Left kidney (tissue), 8 donors: Measurements from ENCODE around the gene CRISP2. TPM values are rescaled to one million over a fixed set of nuclear protein-coding genes. Genes with fewer than 3 reads are reported as not detected.
A peak's percentile ranks its signal among the peaks of the same experiment; 100 is the strongest.
"Not testable (repeated sequence)": the region's sequence is repeated elsewhere in the genome, so short reads cannot be mapped to it uniquely, and the experiment has no call there.

Source experiments
- DNase-seq: peaks from one replicate; pipeline ENCODE4 v3.0.0-alpha.2; 2013
- long read RNA-seq, 8 donors: transcript quantifications; one replicate each; lab custom pipeline, GENCODE V29; 2026
- polyA plus RNA-seq: library from polyadenylated mRNA; unstranded; fragments of 120-200 nt; gene quantifications from one replicate; pipeline ENCODE4 v1.2.1, GENCODE V29; 2013; ENCODE audit not compliant: insufficient read length

The CRISP2 gene
- 0.20 TPM for polyA plus RNA-seq
- long read RNA-seq, donor 1 = 0 reads
- long read RNA-seq, donor 2 = 0 reads
- long read RNA-seq, donor 3 = 0 reads
- long read RNA-seq, donor 4 = 0 reads
- long read RNA-seq, donor 5 = 0 reads
- long read RNA-seq, donor 6 = 0 reads
- long read RNA-seq, donor 7 = 0 reads
- long read RNA-seq, donor 8 = 0 reads

- DNase-seq = peak; percentile 7
Measured at GRCh38 chr6:49713346-49713745, at the start of gene CRISP2. Gene CRISP2, minus strand, starts transcription at chr6:49713543. Its CDS starts 4,347 bp downstream, at chr6:49709196.

- no peak for DNase-seq
Measured at GRCh38 chr6:49744259-49744658, 30.9 kb upstream of the CRISP2 start, which contains the start of gene CRISP3. Gene CRISP3, minus strand, starts transcription at chr6:49744388. Its CDS starts 21 bp downstream, at chr6:49744367.

- DNase-seq = no peak
Measured at GRCh38 chr6:49743429-49743828, 30.1 kb upstream of the CRISP2 start.

GRCh38 chr6:49739423-49739822 lies 26.1 kb upstream of the CRISP2 start:
- no peak for DNase-seq

- DNase-seq = no peak
Measured at GRCh38 chr6:49736017-49736508, 22.7 kb upstream of the CRISP2 start.

GRCh38 chr6:49733680-49734079 lies 20.3 kb upstream of the CRISP2 start:
- DNase-seq = no peak

- DNase-seq = no peak
Measured at GRCh38 chr6:49732781-49733180, 19.4 kb upstream of the CRISP2 start.

- DNase-seq = no peak
Measured at GRCh38 chr6:49730251-49730650, 16.9 kb upstream of the CRISP2 start.

- not testable (repeated sequence) for DNase-seq
Measured at GRCh38 chr6:49723917-49724316, 10.6 kb upstream of the CRISP2 start.

GRCh38 chr6:49721297-49721696 lies 8.0 kb upstream of the CRISP2 start:
- no peak for DNase-seq

- DNase-seq = no peak
Measured at GRCh38 chr6:49720372-49720771, 7.0 kb upstream of the CRISP2 start.

- peak; percentile 10 for DNase-seq
Measured at GRCh38 chr6:49698478-49698877, 14.9 kb downstream of the CRISP2 start.

- no peak for DNase-seq
Measured at GRCh38 chr6:49693512-49693911, 19.8 kb downstream of the CRISP2 start.

- DNase-seq = no peak
Measured at GRCh38 chr6:49692534-49692933, 20.8 kb downstream of the CRISP2 start.

GRCh38 chr6:49676671-49677281 lies 36.6 kb downstream of the CRISP2 start:
- no peak for DNase-seq

- DNase-seq = no peak
Measured at GRCh38 chr6:49675816-49676215, 37.5 kb downstream of the CRISP2 start.

GRCh38 chr6:49668083-49668511 lies 45.2 kb downstream of the CRISP2 start:
- no peak for DNase-seq

- DNase-seq = no peak
Measured at GRCh38 chr6:49666930-49667757, 46.2 kb downstream of the CRISP2 start.

GRCh38 chr6:49666480-49666879 lies 46.9 kb downstream of the CRISP2 start:
- DNase-seq = no peak

GRCh38 chr6:49664817-49665216 lies 48.5 kb downstream of the CRISP2 start:
- no peak for DNase-seq

GRCh38 chr6:49664054-49664453 lies 49.3 kb downstream of the CRISP2 start:
- not testable (repeated sequence) for DNase-seq

- no peak for DNase-seq
Measured at GRCh38 chr6:49662892-49663261, 50.5 kb downstream of the CRISP2 start.
